Pons (tissue), 1 donor: ENCODE results near the gene RIT1.

Experiments used
- DNase-seq: peaks from one replicate; pipeline ENCODE4 v3.0.0-alpha.2; 2016; ENCODE audit warnings: low spot score

Gene RIT1

GRCh38 chr1:155892796-155893195, 18.4 kb downstream of the RIT1 start:
- no peak for DNase-seq

GRCh38 chr1:155890251-155890650, 20.9 kb downstream of the RIT1 start:
- no peak for DNase-seq

- no peak for DNase-seq
Observed at GRCh38 chr1:155889566-155889965, 21.6 kb downstream of the RIT1 start.

GRCh38 chr1:155888481-155888880, 22.7 kb downstream of the RIT1 start:
- no peak for DNase-seq

- no peak for DNase-seq
Observed at GRCh38 chr1:155884982-155885381, 26.2 kb downstream of the RIT1 start.

- DNase-seq = no peak
Observed at GRCh38 chr1:155884031-155884960, 26.9 kb downstream of the RIT1 start.

DNA sequence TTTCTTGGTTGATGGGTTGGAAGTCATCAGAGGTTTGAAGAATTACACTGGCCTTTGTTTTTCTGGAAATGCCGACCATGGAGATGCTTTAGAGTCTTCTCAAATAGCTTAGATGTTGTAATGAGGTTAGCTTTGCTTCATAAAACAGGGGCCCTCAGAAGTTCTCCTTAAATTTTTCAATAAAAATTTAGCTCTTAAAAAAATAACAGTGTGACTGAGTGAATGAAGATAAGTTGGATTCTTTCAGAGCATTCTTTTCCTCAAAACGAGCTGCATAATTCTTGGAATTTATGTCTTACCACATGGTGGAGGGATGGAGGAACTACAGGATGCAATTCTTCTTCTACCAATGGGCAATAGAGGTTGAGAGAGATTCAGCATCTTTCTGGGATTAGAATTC, 28.4 kb downstream of the RIT1 start:
- DNase-seq = no peak

GRCh38 chr1:155882235-155882634, 28.9 kb downstream of the RIT1 start:
- DNase-seq = no peak

DNA sequence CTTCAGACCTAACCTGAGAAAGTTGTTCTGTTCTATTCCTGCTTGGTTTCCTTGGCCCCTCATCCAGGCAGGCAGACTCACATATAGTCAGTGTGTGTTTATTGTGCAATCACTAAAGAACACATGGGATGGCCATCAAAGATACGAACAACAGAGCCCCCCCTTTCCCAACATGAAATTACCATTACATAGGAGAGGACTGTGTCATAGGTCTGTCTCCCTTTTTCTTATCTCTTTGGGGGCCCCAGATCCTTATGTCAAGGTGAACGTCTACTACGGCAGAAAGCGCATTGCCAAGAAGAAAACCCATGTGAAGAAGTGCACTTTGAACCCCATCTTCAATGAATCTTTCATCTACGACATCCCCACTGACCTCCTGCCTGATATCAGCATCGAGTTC, 30.2 kb downstream of the RIT1 start:
- DNase-seq = no peak

DNA sequence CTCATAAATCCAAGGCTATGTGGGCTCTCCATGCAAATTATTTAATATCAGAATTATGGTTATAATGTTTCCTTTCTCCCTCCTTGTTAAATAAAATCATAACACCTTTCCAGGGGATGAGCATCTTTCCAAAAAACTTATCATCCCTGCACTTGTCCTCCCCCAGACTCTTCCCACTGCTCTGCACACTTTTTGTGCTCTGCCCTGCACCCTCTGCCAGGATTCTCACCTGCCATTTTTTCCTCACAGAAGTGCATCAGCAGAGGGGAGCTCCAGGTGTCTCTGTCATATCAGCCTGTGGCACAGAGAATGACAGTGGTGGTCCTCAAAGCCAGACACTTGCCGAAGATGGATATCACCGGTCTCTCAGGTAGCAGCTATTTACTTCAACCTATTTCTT, 30.9 kb downstream of the RIT1 start:
- DNase-seq = no peak

DNA sequence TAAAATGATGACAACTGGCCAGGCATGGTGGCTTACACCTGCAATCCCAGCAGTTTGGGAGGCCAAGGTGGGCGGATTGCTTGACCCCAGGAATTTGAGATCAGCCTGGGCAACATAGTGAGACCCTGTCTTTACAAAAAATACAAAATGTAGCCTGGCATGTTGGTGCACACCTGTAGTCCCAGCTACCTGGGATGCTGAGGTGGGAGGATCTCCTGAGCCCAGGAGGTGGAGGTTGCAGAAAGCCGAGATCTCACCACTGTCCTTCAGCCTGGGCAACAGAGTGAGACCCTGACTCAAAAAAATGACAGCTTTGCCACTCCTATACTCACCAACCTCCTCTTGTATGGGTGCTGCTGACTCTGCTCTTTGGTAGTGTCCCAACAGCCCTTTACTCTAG, 33.2 kb downstream of the RIT1 start:
- DNase-seq = no peak

GRCh38 chr1:155873860-155874259, 37.3 kb downstream of the RIT1 start:
- no peak for DNase-seq

DNA sequence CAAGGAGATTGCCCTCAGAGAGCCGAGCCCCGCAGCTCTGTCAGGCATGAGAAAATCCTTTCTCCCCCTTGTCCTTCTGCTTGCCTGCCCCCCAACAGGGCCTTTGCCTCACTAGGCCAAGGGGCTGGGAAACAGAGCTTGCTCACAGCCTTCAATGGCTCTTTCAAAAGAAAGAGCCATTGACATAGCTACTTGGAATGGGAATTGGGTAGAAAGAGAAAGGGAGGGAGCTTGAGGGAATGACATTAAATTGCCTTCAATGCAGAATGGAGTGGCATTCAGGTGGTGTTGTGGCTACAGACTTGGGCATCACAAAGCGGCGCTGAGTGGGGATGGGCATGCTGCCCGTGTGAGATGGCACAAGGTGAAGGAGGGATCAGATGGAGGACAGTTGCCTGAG, 38.6 kb downstream of the RIT1 start:
- peak; percentile 93 for DNase-seq

GRCh38 chr1:155871390-155871789, 39.8 kb downstream of the RIT1 start:
- peak; percentile 99 for DNase-seq

DNA sequence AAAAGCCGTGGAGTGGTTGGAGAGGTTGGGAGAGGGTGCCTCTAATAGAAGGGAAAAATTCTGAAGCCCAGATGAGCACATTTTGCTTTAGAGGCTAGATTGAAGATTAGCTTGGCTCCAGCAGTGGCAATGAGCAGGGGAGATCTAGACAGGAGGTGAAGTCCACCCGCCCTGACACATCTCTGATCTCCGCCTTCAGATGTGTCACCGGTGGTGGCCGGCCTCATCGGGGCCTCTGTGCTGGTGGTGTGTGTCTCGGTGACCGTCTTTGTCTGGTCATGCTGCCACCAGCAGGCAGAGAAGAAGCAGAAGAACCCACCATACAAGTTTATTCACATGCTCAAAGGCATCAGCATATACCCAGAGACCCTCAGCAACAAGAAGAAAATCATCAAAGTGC, 43.4 kb downstream of the RIT1 start:
- no peak for DNase-seq

DNA sequence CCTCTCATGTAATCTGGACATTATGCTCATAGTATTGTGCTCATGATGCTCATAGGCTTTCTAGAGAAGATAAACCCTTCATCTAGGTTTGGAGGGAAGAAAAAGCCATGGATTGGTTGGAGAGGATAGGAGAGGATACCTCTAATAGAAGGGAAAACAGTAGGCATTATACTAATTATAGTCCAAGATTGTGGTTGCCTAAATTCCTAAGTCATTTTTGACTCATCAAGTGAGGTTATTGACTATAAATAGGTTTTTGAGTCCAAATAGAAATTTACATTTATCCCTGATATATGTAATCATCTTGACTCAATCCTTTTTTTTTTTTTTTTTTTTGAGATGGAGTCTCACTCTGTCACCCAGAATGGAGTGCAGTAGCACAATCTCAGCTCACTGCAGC, 46.8 kb downstream of the RIT1 start:
- DNase-seq = no peak

- no peak for DNase-seq
Observed at GRCh38 chr1:155861896-155862295, 49.3 kb downstream of the RIT1 start.

DNA sequence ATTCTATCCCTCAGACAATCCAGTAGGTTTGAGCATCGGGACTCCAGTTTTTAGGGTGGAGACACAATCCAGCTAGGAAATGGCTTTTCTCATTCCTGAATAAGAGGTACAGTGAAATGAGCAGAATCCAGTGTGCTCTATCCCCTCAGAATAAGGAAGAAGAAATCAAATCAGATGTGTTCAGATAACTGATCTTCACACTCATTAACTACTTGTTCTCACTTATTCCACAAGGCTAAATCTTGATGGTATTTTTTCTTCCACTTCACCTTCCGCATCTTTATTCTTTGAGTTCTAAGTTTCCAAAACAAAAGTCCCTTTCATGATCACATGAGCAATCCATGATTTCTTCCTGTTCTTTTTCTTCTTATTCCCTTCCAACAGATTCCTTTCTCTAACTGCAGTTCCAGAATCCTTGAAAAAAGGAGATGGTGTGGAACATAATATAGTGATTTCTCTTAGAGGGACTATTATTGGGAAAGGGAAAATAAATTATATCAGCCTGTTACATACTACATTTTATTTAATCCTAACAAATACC, 50.1 kb downstream of the RIT1 start:
- DNase-seq = peak; percentile 69

DNA sequence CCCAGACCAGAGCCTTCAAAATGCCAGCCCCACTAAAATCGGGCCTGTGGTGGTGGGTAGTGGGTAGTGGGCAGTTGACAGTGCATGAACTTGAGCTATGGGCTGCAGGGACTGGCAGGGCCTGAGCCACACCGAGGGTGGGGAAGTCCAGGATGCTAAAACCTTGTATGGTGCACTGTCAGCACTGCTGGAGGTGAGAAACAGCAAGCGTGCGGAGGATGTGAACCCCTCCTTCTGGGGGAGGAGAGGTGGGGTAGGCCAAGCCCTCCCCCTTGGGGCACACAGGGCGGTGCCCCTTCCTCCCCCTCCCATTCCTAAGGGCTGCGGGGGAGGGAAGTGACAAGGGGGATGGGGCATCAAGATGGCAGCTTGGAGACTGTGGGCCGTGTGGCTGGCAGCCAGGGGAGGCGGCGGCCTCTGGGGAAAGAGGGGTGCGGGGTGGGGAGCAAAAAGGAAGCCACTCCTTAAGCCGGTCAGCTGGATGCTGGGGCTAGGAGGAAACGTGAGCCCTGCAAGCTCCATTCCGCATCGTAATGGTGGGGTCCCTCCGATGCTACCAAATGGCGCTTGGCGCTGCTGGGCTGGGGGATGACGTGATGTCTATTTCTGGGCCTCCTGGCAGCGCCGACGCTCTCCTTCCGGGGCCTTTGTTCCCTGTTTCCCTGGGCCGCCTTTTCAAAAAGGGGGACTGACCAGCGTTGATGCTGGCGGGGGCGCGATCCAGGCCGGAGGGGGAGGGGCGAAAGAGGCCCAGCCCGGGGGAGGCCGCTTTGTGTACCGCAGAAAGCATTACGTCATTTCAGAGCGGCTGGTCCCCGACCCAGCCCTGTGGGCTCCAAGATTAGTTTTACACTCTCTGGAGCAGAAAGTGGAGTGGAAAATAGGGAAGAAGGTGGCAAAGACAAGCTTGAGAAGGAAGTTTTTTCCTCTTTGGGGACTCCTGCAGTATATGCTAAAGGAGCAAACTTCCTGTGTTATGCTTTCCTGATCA, 51.0 kb downstream of the RIT1 start:
- DNase-seq = peak; percentile 93

- peak; percentile 99 for DNase-seq
Observed at GRCh38 chr1:155859234-155859829, 51.8 kb downstream of the RIT1 start, which contains the start of gene SYT11. Gene SYT11, plus strand, starts transcription at chr1:155859567. Its CDS starts 195 bp downstream, at chr1:155859762.

- DNase-seq = no peak
Observed at GRCh38 chr1:155858800-155859233, 52.3 kb downstream of the RIT1 start.
